ENCODE measurements around the gene CRACR2A. TPM values are rescaled to one million over a fixed set of nuclear protein-coding genes. Genes with fewer than 3 reads are reported as not detected.
A peak's percentile ranks its signal among the peaks of the same experiment; 100 is the strongest.

CRACR2A gene
- total RNA-seq, 2 experiments from 2014 or later = 28.2 to 31.1 TPM

DNA sequence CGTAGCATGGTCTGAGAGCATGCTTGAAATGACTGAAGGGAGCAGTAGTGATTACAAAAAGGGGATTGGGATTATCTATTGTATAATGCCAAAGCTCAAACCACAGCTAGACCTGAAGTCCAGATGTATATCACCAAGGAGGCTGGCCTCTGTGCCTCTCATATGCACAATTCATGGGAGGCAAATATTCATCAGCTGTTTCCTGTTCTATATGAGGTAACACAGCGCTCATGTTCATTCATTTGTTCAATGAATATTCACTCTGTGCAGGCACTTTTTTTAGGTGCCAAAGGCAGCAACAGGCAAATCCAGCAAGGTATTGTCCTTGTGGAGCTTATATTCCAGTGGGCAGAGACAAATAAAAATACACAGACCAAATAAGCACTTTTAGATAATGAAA, 39.0 kb downstream of the CRACR2A start:
- DNase-seq (ENCODE audit: low spot score) = peak; percentile 2
- CTCF ChIA-PET (ENCODE audit: unreplicated experiment) = interaction anchor here (0.6 kb wide), 1 partner anchor 44 kb away, joined by 3 read pairs; no protein-coding TSS in a partner anchor
- intact Hi-C loops (cut with micrococcal nuclease; ENCODE audit: unreplicated experiment) = no loop called here

DNA sequence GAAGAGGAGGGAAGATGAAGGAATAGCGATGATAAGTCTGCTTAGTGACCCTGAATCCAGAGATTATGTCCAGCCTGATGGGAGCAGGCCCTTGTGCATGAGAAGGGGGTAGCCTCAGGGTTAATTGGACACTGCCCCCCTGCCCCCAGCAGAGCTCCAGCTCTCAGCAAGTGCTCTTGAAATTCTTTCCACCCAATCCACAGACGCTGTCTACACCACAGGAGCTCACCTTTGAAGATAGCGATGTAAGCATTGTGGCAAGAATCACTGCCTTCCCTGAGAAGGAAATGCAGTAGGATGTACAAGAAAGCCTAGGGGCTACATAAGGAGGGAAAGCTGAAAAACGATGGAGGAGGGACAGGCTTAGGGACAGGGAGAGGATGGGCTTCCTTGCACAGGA, 39.4 kb downstream of the CRACR2A start:
- TF ChIP-seq, protein P1, sequence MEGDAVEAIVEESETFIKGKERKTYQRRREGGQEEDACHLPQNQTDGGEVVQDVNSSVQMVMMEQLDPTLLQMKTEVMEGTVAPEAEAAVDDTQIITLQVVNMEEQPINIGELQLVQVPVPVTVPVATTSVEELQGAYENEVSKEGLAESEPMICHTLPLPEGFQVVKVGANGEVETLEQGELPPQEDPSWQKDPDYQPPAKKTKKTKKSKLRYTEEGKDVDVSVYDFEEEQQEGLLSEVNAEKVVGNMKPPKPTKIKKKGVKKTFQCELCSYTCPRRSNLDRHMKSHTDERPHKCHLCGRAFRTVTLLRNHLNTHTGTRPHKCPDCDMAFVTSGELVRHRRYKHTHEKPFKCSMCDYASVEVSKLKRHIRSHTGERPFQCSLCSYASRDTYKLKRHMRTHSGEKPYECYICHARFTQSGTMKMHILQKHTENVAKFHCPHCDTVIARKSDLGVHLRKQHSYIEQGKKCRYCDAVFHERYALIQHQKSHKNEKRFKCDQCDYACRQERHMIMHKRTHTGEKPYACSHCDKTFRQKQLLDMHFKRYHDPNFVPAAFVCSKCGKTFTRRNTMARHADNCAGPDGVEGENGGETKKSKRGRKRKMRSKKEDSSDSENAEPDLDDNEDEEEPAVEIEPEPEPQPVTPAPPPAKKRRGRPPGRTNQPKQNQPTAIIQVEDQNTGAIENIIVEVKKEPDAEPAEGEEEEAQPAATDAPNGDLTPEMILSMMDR (conservative IDR thresholded peaks at IDR 0.05; ENCODE audit: low read length) = no peak
- TF ChIP-seq EZH2phosphoT487 (IDR thresholded peaks at IDR 0.05; ENCODE audit: borderline replicate concordance, low read depth, low read length) = no peak
- no peaks in the 10 kb centered on the region for H3K9me3 ChIP-seq (ENCODE audit: low read length)
- no TSS peak for BruUV-seq (replicated peaks)
- no peaks in the 10 kb centered on the region for H3K79me2 ChIP-seq (ENCODE audit: insufficient read depth, low read depth, low read length)
- ChIA-PET CTCF (ENCODE audit: unreplicated experiment) (interaction anchor here (0.6 kb wide), 1 partner anchor 45 kb away, joined by 3 read pairs; no protein-coding TSS in a partner anchor), POLR2A (interaction anchor here (0.6 kb wide), 1 partner anchor 18 kb away, joined by 3 read pairs; no protein-coding TSS in a partner anchor)
- H4K20me1 ChIP-seq (ENCODE audit: insufficient read depth, low read length) = no peaks in the 10 kb centered on the region
- no peak overlapping the region for H3K27ac ChIP-seq (ENCODE audit: low read depth, low read length, poor library complexity, severe bottlenecking)
- no peaks in the 10 kb centered on the region for H3K9me2 ChIP-seq (ENCODE audit: insufficient read depth, low read length)
- H3K4me2 ChIP-seq (ENCODE audit: low read length) = no peak overlapping the region
- no peak for DNase-seq (ENCODE audit: low spot score)
- H3K4me1 ChIP-seq (ENCODE audit: insufficient read depth, low read length, poor library complexity, severe bottlenecking) = peaks cover 7% of the 10 kb centered on the region
- no peak overlapping the region for H2AFZ ChIP-seq (ENCODE audit: low read length)
- no peak overlapping the region for H3K4me3 ChIP-seq (ENCODE audit: low read depth, low read length, poor library complexity, severe bottlenecking)
- intact Hi-C loops (cut with micrococcal nuclease; ENCODE audit: unreplicated experiment) = no loop called here
- H3K36me3 ChIP-seq (ENCODE audit: insufficient read depth, low read length) = peaks cover 65% of the 10 kb centered on the region

More for the DNA sequence above, 39.0 kb downstream of the CRACR2A start:
- Histone ChIP-seq H3K4me3 (ENCODE audit: low read depth, low read length, poor library complexity, severe bottlenecking) (no peak overlapping the region), H3K79me2 (ENCODE audit: insufficient read depth, low read depth, low read length) (no peaks in the 10 kb centered on the region), H2AFZ (ENCODE audit: low read length) (no peak overlapping the region), H3K9me2 (ENCODE audit: insufficient read depth, low read length) (no peaks in the 10 kb centered on the region), H3K27ac (ENCODE audit: low read depth, low read length, poor library complexity, severe bottlenecking) (no peak overlapping the region), H4K20me1 (ENCODE audit: insufficient read depth, low read length) (no peaks in the 10 kb centered on the region), H3K4me1 (ENCODE audit: insufficient read depth, low read length, poor library complexity, severe bottlenecking) (peaks cover 7% of the 10 kb centered on the region), H3K9me3 (ENCODE audit: low read length) (no peaks in the 10 kb centered on the region), H3K36me3 (ENCODE audit: insufficient read depth, low read length) (peaks cover 70% of the 10 kb centered on the region), H3K4me2 (ENCODE audit: low read length) (no peak overlapping the region)
- no TSS peak for BruUV-seq (replicated peaks)
- POLR2A ChIA-PET = no interaction called here
- TF ChIP-seq EZH2phosphoT487 (IDR thresholded peaks at IDR 0.05; ENCODE audit: borderline replicate concordance, low read depth, low read length) = no peak
- TF ChIP-seq, protein P1 (conservative IDR thresholded peaks at IDR 0.05; ENCODE audit: low read length) = no peak

DNA sequence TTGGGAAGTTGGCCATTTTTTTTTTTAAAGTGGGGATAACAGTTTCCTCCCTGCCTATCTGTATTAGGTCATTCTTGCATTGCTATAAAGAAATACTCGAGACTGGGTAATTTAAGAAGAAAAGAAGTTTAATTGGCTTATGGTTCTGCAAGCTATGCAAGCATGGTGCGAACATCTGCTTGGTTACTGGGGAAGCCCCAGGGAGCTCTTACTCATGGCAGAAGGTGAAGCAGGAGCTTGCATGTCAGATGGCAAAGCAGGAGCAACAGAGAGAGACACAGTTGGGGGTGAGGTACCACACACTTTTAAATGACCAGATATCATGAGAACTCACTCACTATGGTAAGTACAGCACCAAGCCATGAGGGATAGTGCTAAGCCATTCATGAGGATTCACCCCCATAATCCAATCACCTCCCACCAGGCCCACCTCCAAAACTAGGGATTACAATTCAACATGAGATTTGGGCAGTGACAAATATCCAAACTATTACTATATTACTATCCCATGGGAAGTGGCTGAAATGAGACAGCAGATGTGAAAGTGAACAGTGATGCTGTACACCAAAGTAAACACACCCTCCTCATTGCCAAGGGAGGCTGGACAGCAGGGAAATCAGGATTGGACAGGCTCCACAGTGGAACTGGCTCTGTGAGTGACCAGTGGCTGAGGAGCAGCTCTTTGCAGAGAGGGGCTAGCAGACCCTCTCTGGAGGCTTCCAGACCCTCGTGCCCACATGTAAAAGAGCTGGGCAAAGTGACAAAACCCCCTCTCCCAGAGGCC, 40.5 kb downstream of the CRACR2A start:
- no peaks in the 10 kb centered on the region for H3K9me2 ChIP-seq (ENCODE audit: insufficient read depth, low read length)
- no peaks in the 10 kb centered on the region for H3K9me3 ChIP-seq (ENCODE audit: low read length)
- H3K27ac ChIP-seq (ENCODE audit: low read depth, low read length, poor library complexity, severe bottlenecking) = no peak overlapping the region
- peaks cover 61% of the 10 kb centered on the region for H3K36me3 ChIP-seq (ENCODE audit: insufficient read depth, low read length)
- BruUV-seq (replicated peaks) = no TSS peak
- H3K4me1 ChIP-seq (ENCODE audit: insufficient read depth, low read length, poor library complexity, severe bottlenecking) = peaks cover 7% of the 10 kb centered on the region
- TF ChIP-seq EZH2phosphoT487 (IDR thresholded peaks at IDR 0.05; ENCODE audit: borderline replicate concordance, low read depth, low read length) = no peak
- TF ChIP-seq, protein P1 (conservative IDR thresholded peaks at IDR 0.05; ENCODE audit: low read length) = no peak
- no peak for DNase-seq (ENCODE audit: low spot score)
- ChIA-PET CTCF (ENCODE audit: unreplicated experiment) (no interaction called here), POLR2A (interaction anchor here (0.7 kb wide), 1 partner anchor 12 kb away, joined by 3 read pairs; no protein-coding TSS in a partner anchor)
- no peaks in the 10 kb centered on the region for H3K79me2 ChIP-seq (ENCODE audit: insufficient read depth, low read depth, low read length)
- H2AFZ ChIP-seq (ENCODE audit: low read length) = no peak overlapping the region
- no peak overlapping the region for H3K4me3 ChIP-seq (ENCODE audit: low read depth, low read length, poor library complexity, severe bottlenecking)
- H3K4me2 ChIP-seq (ENCODE audit: low read length) = no peak overlapping the region
- H4K20me1 ChIP-seq (ENCODE audit: insufficient read depth, low read length) = no peaks in the 10 kb centered on the region
- intact Hi-C loops (cut with micrococcal nuclease; ENCODE audit: unreplicated experiment) = no loop called here
